ENCODE data around the gene ARHGAP25. TPM values are rescaled to one million over a fixed set of nuclear protein-coding genes. Genes with fewer than 3 reads are reported as not detected.

Gene ARHGAP25
- total RNA-seq, 2 experiments from 2014 or later: 18.6 to 43.8 TPM

DNA sequence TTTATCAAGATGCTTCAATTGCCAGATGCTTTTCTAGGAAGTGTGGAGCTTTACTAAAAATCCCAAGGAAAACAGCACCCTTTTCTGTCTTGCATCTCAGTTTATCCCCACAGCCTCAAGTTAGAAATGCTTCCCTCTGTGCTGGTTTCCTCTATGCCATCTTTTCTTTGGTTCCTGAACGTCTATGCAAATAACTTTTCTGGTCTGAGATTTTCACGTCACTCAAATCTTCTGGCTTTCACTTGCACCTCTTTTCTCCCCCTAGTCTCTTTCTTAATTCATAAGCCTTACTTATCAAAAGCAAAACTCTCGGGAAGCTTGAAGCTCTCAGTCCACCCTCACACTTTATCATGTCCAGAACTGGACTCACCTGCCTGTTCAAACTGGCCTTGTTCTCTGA, 33.9 kb downstream of the ARHGAP25 start:
- BruUV-seq (replicated peaks): no TSS peak
- no peaks in the 10 kb centered on the region for H3K9me2 ChIP-seq (ENCODE audit: insufficient read depth, low read length)
- no peaks in the 10 kb centered on the region for H3K9me3 ChIP-seq (ENCODE audit: low read length)
- H3K4me1 ChIP-seq (ENCODE audit: insufficient read depth, low read length, poor library complexity, severe bottlenecking): peaks cover 100% of the 10 kb centered on the region
- H2AFZ ChIP-seq (ENCODE audit: low read length): peak overlapping the region; percentile 30; the same call in 1 of the 2 replicates
- CTCF ChIA-PET (ENCODE audit: unreplicated experiment): no interaction called here
- H3K36me3 ChIP-seq (ENCODE audit: insufficient read depth, low read length): no peaks in the 10 kb centered on the region
- H4K20me1 ChIP-seq (ENCODE audit: insufficient read depth, low read length): no peaks in the 10 kb centered on the region
- H3K4me2 ChIP-seq (ENCODE audit: low read length): peak overlapping the region; percentile 99
- TF ChIP-seq EZH2phosphoT487 (IDR thresholded peaks at IDR 0.05; ENCODE audit: borderline replicate concordance, low read depth, low read length): no peak
- TF ChIP-seq, protein P1, sequence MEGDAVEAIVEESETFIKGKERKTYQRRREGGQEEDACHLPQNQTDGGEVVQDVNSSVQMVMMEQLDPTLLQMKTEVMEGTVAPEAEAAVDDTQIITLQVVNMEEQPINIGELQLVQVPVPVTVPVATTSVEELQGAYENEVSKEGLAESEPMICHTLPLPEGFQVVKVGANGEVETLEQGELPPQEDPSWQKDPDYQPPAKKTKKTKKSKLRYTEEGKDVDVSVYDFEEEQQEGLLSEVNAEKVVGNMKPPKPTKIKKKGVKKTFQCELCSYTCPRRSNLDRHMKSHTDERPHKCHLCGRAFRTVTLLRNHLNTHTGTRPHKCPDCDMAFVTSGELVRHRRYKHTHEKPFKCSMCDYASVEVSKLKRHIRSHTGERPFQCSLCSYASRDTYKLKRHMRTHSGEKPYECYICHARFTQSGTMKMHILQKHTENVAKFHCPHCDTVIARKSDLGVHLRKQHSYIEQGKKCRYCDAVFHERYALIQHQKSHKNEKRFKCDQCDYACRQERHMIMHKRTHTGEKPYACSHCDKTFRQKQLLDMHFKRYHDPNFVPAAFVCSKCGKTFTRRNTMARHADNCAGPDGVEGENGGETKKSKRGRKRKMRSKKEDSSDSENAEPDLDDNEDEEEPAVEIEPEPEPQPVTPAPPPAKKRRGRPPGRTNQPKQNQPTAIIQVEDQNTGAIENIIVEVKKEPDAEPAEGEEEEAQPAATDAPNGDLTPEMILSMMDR (conservative IDR thresholded peaks at IDR 0.05; ENCODE audit: low read length): no peak
- peak overlapping the region; percentile 67 for H3K4me3 ChIP-seq (ENCODE audit: low read depth, low read length, poor library complexity, severe bottlenecking)
- DNase-seq (ENCODE audit: low spot score): peak; percentile 47
- POLR2A ChIA-PET: interaction anchor here (0.7 to 4.1 kb wide), 13 partner anchors 8 to 139 kb away, joined by 3 to 21 read pairs (median 5); no protein-coding TSS in a partner anchor
- H3K27ac ChIP-seq (ENCODE audit: low read depth, low read length, poor library complexity, severe bottlenecking): peak overlapping the region; percentile 93
- intact Hi-C loops (cut with micrococcal nuclease; ENCODE audit: unreplicated experiment): loop anchor here (5.0 to 10.0 kb wide), 4 partner anchors 139 to 1356 kb away; partner anchors contain the start of genes APLF, FBXO48 and PLEK
- peaks cover 50% of the 10 kb centered on the region for H3K79me2 ChIP-seq (ENCODE audit: insufficient read depth, low read depth, low read length)

DNA sequence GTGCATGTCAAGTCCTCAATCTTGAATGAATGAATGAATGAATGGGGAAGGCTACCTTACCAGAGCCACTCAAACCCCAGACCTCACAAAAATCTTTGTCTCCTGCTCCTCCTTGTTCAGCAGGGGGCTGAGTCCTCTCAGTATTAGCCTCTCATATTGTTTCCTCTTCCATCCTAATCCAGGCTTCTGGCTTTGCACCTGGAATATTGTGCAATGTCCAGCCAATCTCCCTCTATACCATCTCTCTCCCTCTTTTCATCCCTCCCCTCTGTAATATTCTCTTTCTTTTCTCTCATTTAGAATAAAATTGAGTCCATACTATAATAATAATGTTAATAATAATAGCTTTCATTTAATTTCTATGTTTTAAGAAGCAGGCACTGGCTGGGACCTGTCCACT, 34.3 kb downstream of the ARHGAP25 start:
- no peaks in the 10 kb centered on the region for H3K9me3 ChIP-seq (ENCODE audit: low read length)
- peak overlapping the region; percentile 93 for H3K27ac ChIP-seq (ENCODE audit: low read depth, low read length, poor library complexity, severe bottlenecking)
- ChIA-PET POLR2A (interaction anchor here (1.0 to 4.1 kb wide), 9 partner anchors 11 to 304 kb away, joined by 3 to 20 read pairs (median 5); partner anchors contain the start of gene ARHGAP25), CTCF (ENCODE audit: unreplicated experiment) (no interaction called here)
- H4K20me1 ChIP-seq (ENCODE audit: insufficient read depth, low read length): no peaks in the 10 kb centered on the region
- intact Hi-C loops (cut with micrococcal nuclease; ENCODE audit: unreplicated experiment): loop anchor here (5.0 to 10.0 kb wide), 4 partner anchors 138 to 1356 kb away; partner anchors contain the start of genes APLF, FBXO48 and PLEK
- peaks cover 46% of the 10 kb centered on the region for H3K79me2 ChIP-seq (ENCODE audit: insufficient read depth, low read depth, low read length)
- H3K4me1 ChIP-seq (ENCODE audit: insufficient read depth, low read length, poor library complexity, severe bottlenecking): peaks cover 100% of the 10 kb centered on the region
- H3K4me3 ChIP-seq (ENCODE audit: low read depth, low read length, poor library complexity, severe bottlenecking): peak overlapping the region; percentile 67
- BruUV-seq (replicated peaks): no TSS peak
- H3K36me3 ChIP-seq (ENCODE audit: insufficient read depth, low read length): no peaks in the 10 kb centered on the region
- peak overlapping the region; percentile 30; the same call in 1 of the 2 replicates for H2AFZ ChIP-seq (ENCODE audit: low read length)
- no peaks in the 10 kb centered on the region for H3K9me2 ChIP-seq (ENCODE audit: insufficient read depth, low read length)
- DNase-seq (ENCODE audit: low spot score): no peak
- peak overlapping the region; percentile 99 for H3K4me2 ChIP-seq (ENCODE audit: low read length)
- TF ChIP-seq, protein P1 (conservative IDR thresholded peaks at IDR 0.05; ENCODE audit: low read length): no peak
- no peak for TF ChIP-seq EZH2phosphoT487 (IDR thresholded peaks at IDR 0.05; ENCODE audit: borderline replicate concordance, low read depth, low read length)
